IMR-90 (cell line): ENCODE results near the gene SVOPL. TPM values are rescaled to one million over a fixed set of nuclear protein-coding genes. Genes with fewer than 3 reads are reported as not detected.

Experiments
- ATAC-seq: fragments of 200-7000 bp; cut with Tn5 transposase; 2 replicates; pipeline ENCODE4 v1.9.1; 2020; ENCODE audit warnings: low read depth, mild to moderate bottlenecking, moderate library complexity
- BruUV-seq: library from RNA; stranded (reverse); fragments of 400-500 nt; replicated peaks from 2 replicates; lab custom pipeline; 2021; lab: Mats Ljungman, UMichigan
- CTCF ChIA-PET: fragments of 300-600 bp; formaldehyde crosslinking; extraction: SDS; loops from one replicate; lab custom pipeline; 2021; ENCODE audit warnings: antibody characterized with exemption; lab: Yijun Ruan, JAX
- POLR2A ChIA-PET: fragments of 300-600 bp; sonication (Branson Sonifier 250); formaldehyde crosslinking; loops from one replicate; lab custom pipeline; 2022; ENCODE audit warnings: antibody characterized with exemption; ENCODE audit not compliant: unreplicated experiment; lab: Charles Lee
- DNase-seq: peaks from one replicate; pipeline ENCODE4 v3.0.0; 2013
- H2AFZ ChIP-seq: replicated peaks from 2 replicates; pipeline ENCODE3; 2013; ENCODE audit warnings: low read length, mild to moderate bottlenecking; ENCODE audit not compliant: poor library complexity
- H2AK5ac ChIP-seq: 2 replicates; pipeline ENCODE4 v1.6.1; 2013; ENCODE audit warnings: low read depth, low read length, inconsistent platforms
- H2AK9ac ChIP-seq: replicated peaks from 2 replicates; pipeline ENCODE3; 2013; ENCODE audit warnings: mild to moderate bottlenecking, low read depth, low read length, moderate library complexity; ENCODE audit not compliant: poor library complexity
- H2BK120ac ChIP-seq: 2 replicates; pipeline ENCODE4 v1.6.1; 2013; ENCODE audit warnings: low read depth, low read length, inconsistent platforms
- H2BK15ac ChIP-seq: 3 replicates; pipeline ENCODE4 v1.6.1; 2013; ENCODE audit warnings: low read depth, low read length, inconsistent platforms
- H2BK20ac ChIP-seq: 2 replicates; pipeline ENCODE4 v1.6.1; 2013; ENCODE audit warnings: low read depth, mild to moderate bottlenecking, inconsistent platforms, low read length, moderate library complexity
- H2BK5ac ChIP-seq: 2 replicates; pipeline ENCODE4 v1.6.1; 2013; ENCODE audit warnings: mild to moderate bottlenecking, low read depth, low read length, inconsistent platforms; ENCODE audit not compliant: poor library complexity, severe bottlenecking
- H3K14ac ChIP-seq: replicated peaks from 2 replicates; pipeline ENCODE4 v1.6.1; 2013; ENCODE audit warnings: low read depth, low read length, inconsistent platforms
- H3K18ac ChIP-seq: 2 replicates; pipeline ENCODE4 v1.6.1; 2013; ENCODE audit warnings: low read depth, low read length, control low read depth
- H3K23ac ChIP-seq: 2 replicates; pipeline ENCODE4 v1.6.1; 2013; ENCODE audit warnings: low read depth, low read length, inconsistent platforms
- H3K27ac ChIP-seq: 2 replicates; pipeline ENCODE4 v1.5.1; 2013; ENCODE audit warnings: mild to moderate bottlenecking, control low read depth, low read length; ENCODE audit not compliant: insufficient read depth
- H3K27me3 ChIP-seq: 2 replicates; pipeline ENCODE4 v1.6.1; 2013; ENCODE audit warnings: low read length; ENCODE audit not compliant: control insufficient read depth, insufficient read depth
- H3K36me3 ChIP-seq: 2 replicates; pipeline ENCODE4 v1.6.1; 2013; ENCODE audit warnings: low read length, mixed read lengths; ENCODE audit not compliant: control insufficient read depth, insufficient read depth
- H3K4ac ChIP-seq: 2 replicates; pipeline ENCODE4 v1.6.1; 2013; ENCODE audit warnings: low read depth, low read length, inconsistent platforms
- H3K4me1 ChIP-seq: 2 replicates; pipeline ENCODE4 v1.6.1; 2013; ENCODE audit warnings: low read length, mixed read lengths; ENCODE audit not compliant: control insufficient read depth, insufficient read depth
- H3K4me2 ChIP-seq: 2 replicates; pipeline ENCODE4 v1.6.1; 2013; ENCODE audit warnings: low read depth, mild to moderate bottlenecking, control low read depth, low read length, moderate library complexity
- H3K4me3 ChIP-seq: 2 replicates; pipeline ENCODE4 v1.5.1; 2013; ENCODE audit warnings: low read depth, mild to moderate bottlenecking, control low read depth, low read length, moderate library complexity; ENCODE audit not compliant: insufficient read depth
- H3K56ac ChIP-seq: 2 replicates; pipeline ENCODE4 v1.6.1; 2013; ENCODE audit warnings: low read length, inconsistent platforms; ENCODE audit not compliant: insufficient read depth; ENCODE audit errors: extremely low read depth
- H3K79me1 ChIP-seq, 2 experiments: 2 replicates each; pipeline ENCODE4 v1.6.1; 2013; ENCODE audit warnings: low read length in 2 of 2, inconsistent platforms in 1 of 2, low read depth in 1 of 2
- H3K9ac ChIP-seq: 2 replicates; pipeline ENCODE4 v1.6.1; 2013; ENCODE audit warnings: low read depth, low read length, control low read depth
- H3K9me1 ChIP-seq: 2 replicates; pipeline ENCODE4 v1.6.1; 2013; ENCODE audit warnings: low read length, inconsistent platforms; ENCODE audit not compliant: insufficient read depth
- H3K9me3 ChIP-seq: 2 replicates; pipeline ENCODE4 v1.6.1; 2013; ENCODE audit warnings: low read length; ENCODE audit not compliant: control insufficient read depth, insufficient read depth
- H4K20me1 ChIP-seq: 2 replicates; pipeline ENCODE4 v1.6.1; 2013; ENCODE audit warnings: low read length, inconsistent platforms; ENCODE audit not compliant: insufficient read depth
- H4K5ac ChIP-seq: 2 replicates; pipeline ENCODE4 v1.6.1; 2013; ENCODE audit warnings: mild to moderate bottlenecking, low read depth, low read length, control low read depth
- H4K8ac ChIP-seq, 2 experiments: 2 replicates each; pipeline ENCODE4 v1.6.1; 2013; ENCODE audit warnings: low read depth in 2 of 2, low read length in 2 of 2, control low read depth in 1 of 2, inconsistent platforms in 1 of 2
- H4K91ac ChIP-seq: 2 replicates; pipeline ENCODE4 v1.6.1; 2013; ENCODE audit warnings: low read depth, low read length, inconsistent platforms; ENCODE audit not compliant: insufficient read depth
- POLR2A ChIP-seq: IDR thresholded peaks from 2 replicates; pipeline ENCODE4 v1.6.1; 2012; ENCODE audit warnings: mild to moderate bottlenecking, low read depth, low read length
- RCOR1 ChIP-seq: IDR thresholded peaks from 2 replicates; pipeline ENCODE4 v1.6.1; 2012; ENCODE audit warnings: mild to moderate bottlenecking, low read length, improper control_type of control experiment; ENCODE audit not compliant: insufficient replicate concordance
- SMC3 ChIP-seq: fragments of 150-350 bp; IDR thresholded peaks from 2 replicates; pipeline ENCODE4 v1.6.1; 2016; ENCODE audit warnings: low read depth, mild to moderate bottlenecking, antibody characterized with exemption, low read length, moderate library complexity
- WGBS, 2 experiments: methylation state at CpG; one replicate each; pipeline versions ENCODE4 v1.1.5 to v1.1.7; 2013; ENCODE audit warnings: missing lambda C conversion rate in 2 of 2; ENCODE audit not compliant: insufficient read length in 1 of 2; ENCODE audit errors: extremely low coverage in 2 of 2; 5-methylcytosine and 5-hydroxymethylcytosine counted together
- dilution Hi-C: fragments of 300-500 bp; cut with HindIII; formaldehyde crosslinking; loops from one replicate; pipeline ENCODE4 v1.14.3; 2018; ENCODE audit warnings: low sequenced_read_pairs; ENCODE audit not compliant: unreplicated experiment
- in situ Hi-C: fragments of 300-500 bp; cut with MboI; formaldehyde crosslinking; loops from 3 replicates; pipeline ENCODE4 v1.14.3; 2019; ENCODE audit warnings: low sequenced_read_pairs, inconsistent platforms, mixed read lengths
- intact Hi-C: fragments of 100-400 bp; cut with micrococcal nuclease; formaldehyde crosslinking; loops from 2 replicates; pipeline ENCODE4 v1.10.0; 2022
- polyA plus RNA-seq, 3 experiments: library from polyadenylated mRNA; depleted of rRNA; stranded (reverse); fragments of >200 nt; gene quantifications; 2 replicates each; pipeline ENCODE4 v1.2.3, GENCODE V29; 2012; ENCODE audit warnings: low replicate concordance in 1 of 3
- total RNA-seq: library from RNA; depleted of rRNA; stranded (reverse); fragments of >200 nt; gene quantifications from 2 replicates; pipeline ENCODE4 v1.2.3, GENCODE V29; 2012
- TF ChIP-seq, protein P1 (sequence below): fragments of 150-350 bp; IDR thresholded peaks from 2 replicates; pipeline ENCODE4 v1.6.1; 2016; ENCODE audit warnings: low read depth, mild to moderate bottlenecking, low read length, moderate library complexity, borderline replicate concordance
- TF ChIP-seq, protein P2 (sequence below): conservative IDR thresholded peaks from 2 replicates; pipeline ENCODE4 v1.5.1; 2012; ENCODE audit warnings: mild to moderate bottlenecking, low read depth, low read length, improper control_type of control experiment

The SVOPL gene
- total and polyA plus RNA-seq, 2 of the 4 experiments (the other 2 are of a cell fraction), result not detected

DNA sequence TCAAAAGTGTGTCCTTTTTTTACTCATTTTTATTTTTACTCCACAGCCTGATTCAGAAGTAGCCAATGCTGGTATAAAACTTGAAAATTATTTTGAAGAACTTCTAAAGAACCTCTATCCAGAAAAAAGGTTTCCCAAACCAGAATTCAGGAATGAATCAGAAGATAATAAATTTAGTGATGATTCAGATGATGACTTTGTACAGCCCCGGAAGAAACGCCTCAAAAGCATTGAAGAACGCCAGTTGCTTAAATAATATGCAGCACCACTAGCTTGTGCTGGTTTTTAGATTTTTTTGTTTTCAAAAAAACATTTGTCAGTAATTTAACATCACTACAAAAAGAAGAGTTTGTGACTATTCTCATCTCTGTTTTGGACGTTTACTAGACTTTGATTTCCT lies 116.5 kb downstream of the SVOPL start:
- no peak overlapping the region for H3K27ac ChIP-seq
- no TSS peak for BruUV-seq
- H3K9ac ChIP-seq, result no peak overlapping the region
- no peak overlapping the region for H4K91ac ChIP-seq
- no peak overlapping the region for H3K4ac ChIP-seq
- in situ Hi-C loops (no loop called here), intact Hi-C loops (no loop called here), dilution Hi-C loops (no loop called here)
- no peak overlapping the region for H3K4me2 ChIP-seq
- no peak overlapping the region for H2BK5ac ChIP-seq
- H2AFZ ChIP-seq, result no peak overlapping the region
- no peaks in the 10 kb centered on the region for H3K79me1 ChIP-seq
- no peak overlapping the region for H3K23ac ChIP-seq
- TF ChIP-seq, protein P1, sequence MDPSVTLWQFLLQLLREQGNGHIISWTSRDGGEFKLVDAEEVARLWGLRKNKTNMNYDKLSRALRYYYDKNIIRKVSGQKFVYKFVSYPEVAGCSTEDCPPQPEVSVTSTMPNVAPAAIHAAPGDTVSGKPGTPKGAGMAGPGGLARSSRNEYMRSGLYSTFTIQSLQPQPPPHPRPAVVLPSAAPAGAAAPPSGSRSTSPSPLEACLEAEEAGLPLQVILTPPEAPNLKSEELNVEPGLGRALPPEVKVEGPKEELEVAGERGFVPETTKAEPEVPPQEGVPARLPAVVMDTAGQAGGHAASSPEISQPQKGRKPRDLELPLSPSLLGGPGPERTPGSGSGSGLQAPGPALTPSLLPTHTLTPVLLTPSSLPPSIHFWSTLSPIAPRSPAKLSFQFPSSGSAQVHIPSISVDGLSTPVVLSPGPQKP, result no peak
- TF ChIP-seq SMC3, result no peak
- TF ChIP-seq RCOR1, result no peak
- TF ChIP-seq POLR2A, result no peak
- TF ChIP-seq, protein P2, sequence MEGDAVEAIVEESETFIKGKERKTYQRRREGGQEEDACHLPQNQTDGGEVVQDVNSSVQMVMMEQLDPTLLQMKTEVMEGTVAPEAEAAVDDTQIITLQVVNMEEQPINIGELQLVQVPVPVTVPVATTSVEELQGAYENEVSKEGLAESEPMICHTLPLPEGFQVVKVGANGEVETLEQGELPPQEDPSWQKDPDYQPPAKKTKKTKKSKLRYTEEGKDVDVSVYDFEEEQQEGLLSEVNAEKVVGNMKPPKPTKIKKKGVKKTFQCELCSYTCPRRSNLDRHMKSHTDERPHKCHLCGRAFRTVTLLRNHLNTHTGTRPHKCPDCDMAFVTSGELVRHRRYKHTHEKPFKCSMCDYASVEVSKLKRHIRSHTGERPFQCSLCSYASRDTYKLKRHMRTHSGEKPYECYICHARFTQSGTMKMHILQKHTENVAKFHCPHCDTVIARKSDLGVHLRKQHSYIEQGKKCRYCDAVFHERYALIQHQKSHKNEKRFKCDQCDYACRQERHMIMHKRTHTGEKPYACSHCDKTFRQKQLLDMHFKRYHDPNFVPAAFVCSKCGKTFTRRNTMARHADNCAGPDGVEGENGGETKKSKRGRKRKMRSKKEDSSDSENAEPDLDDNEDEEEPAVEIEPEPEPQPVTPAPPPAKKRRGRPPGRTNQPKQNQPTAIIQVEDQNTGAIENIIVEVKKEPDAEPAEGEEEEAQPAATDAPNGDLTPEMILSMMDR, result no peak
- no peak overlapping the region for H2AK9ac ChIP-seq
- H2BK120ac ChIP-seq, result no peak overlapping the region
- H3K9me1 ChIP-seq, result no peaks in the 10 kb centered on the region
- no peak overlapping the region for H3K56ac ChIP-seq
- no peak overlapping the region for H2BK20ac ChIP-seq
- no peak overlapping the region for H3K18ac ChIP-seq
- no peak overlapping the region for H4K8ac ChIP-seq
- H3K36me3 ChIP-seq, result no peaks in the 10 kb centered on the region
- CTCF ChIA-PET, result no interaction called here
- no peak overlapping the region for H4K5ac ChIP-seq
- H2BK15ac ChIP-seq, result no peak overlapping the region
- no peak overlapping the region for H3K4me3 ChIP-seq
- WGBS, 2 experiments, result no CpG with 5 or more reads among the region's 4 CpGs
- no peaks in the 10 kb centered on the region for H3K27me3 ChIP-seq
- no peaks in the 10 kb centered on the region for H3K4me1 ChIP-seq
- no peak overlapping the region for H2AK5ac ChIP-seq
- H4K20me1 ChIP-seq, result no peaks in the 10 kb centered on the region
- no peak for ATAC-seq
- no peak for DNase-seq
- H3K9me3 ChIP-seq, result no peaks in the 10 kb centered on the region
- POLR2A ChIA-PET, result no interaction called here
- no peak overlapping the region for H3K14ac ChIP-seq
